ENCODE data around the gene WDR90.
"Not testable (repeated sequence)": the region's sequence is repeated elsewhere in the genome, so short reads cannot be mapped to it uniquely, and the experiment has no call there.

WDR90 gene

GRCh38 chr16:685967-686366 is 36.8 kb downstream of the WDR90 start:
- no peak for FAIRE-seq
- DNase-seq (ENCODE audit: low spot score): peak; percentile 39

DNA sequence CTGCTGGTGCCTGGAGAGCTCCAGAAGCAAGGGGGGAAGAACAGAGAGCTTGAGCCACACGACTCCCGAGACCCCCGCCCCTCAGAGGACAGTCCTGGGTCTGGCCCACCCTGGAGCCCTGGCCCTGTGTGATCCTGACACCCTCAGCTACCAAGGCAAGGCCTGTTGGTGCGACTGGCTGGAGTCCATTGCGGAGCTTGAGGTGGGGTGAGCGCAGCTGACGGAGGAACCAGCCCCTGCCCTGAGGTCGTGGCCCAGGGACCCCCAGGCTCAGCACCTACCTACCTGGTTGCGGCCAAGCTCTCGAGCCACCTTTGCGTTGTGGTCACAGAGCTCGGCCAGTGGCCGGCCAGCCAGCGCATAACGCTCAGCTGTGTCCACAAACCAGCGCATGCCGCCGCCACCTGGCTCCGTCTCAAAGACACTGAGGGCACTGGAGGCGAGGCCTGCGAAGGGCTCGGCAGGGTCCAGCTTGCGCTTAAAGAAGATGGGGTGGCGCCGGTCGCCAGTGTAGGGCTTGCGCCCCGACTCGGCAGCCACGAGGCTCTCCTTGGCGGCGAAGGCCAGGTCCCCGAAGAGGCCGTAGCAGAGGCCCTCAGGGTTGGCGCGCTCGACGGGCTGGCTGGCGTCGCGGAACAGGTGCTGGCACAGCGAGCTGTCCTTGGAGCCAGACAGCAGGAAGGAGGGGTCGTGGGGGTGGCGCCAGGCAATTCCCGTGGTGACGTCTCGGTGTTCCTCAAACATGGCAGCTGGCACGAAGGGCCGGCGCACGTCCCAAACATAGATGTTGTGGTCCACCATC is 37.5 kb downstream of the WDR90 start:
- DNase-seq (ENCODE audit: low spot score) (no peak), FAIRE-seq (no peak)

DNA sequence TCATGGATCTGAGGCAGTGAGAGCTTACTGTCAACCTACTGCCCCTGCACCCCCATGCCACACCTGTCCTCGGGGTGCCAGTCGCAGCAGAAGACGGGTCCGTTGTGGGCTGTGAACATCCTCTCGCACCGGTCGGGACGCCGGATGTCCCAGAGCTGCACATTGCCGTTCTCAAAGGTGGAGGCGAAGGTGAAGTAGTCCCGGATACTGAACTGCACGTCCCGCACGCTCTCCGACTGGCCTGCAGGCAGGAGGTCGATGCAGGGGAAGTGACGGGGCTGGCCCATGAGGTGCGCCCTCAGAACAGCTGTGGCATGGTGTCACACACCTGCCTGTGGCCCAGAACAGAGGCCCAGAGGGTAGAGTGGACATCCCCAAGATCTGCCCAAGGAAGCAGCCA is 38.3 kb downstream of the WDR90 start:
- no peak for FAIRE-seq

DNA sequence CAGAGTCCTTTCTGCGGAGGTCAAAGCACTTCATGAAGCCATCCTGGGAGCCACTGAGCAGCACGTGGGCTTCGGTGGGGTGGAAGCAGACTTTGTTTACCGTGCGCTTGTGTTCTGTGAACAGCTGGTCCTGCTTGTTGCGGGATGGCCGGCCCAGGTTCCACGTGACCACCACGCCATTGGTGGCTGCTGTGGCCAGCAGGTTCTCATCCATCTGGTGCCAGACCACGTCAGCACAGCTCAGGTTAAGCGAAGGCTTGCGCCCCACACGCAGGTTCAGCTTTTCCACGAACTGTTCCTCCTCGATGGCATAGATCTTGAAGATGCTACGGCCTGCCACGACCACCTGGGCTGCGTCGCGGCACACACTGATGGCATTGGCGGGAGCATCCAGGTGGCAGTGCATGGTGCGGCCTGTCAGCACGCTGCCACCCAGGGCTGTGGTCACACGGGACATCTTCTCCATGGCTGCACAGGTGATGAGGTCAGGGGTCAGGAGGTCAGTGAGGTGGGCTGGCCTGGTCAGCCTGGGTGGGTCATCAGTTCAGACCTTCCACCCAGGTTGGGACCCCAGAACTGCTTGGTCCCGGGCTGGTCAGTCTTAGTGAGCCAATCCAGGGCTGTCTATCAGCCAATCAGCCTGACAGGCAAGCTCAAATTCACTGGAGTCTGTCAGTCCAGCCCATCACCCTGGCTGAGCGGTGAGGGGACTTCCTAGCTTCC is 40.2 kb downstream of the WDR90 start:
- FAIRE-seq (no peak), DNase-seq (ENCODE audit: low spot score) (no peak)

More for the DNA sequence above, 38.3 kb downstream of the WDR90 start:
- DNase-seq (ENCODE audit: low spot score): no peak

DNA sequence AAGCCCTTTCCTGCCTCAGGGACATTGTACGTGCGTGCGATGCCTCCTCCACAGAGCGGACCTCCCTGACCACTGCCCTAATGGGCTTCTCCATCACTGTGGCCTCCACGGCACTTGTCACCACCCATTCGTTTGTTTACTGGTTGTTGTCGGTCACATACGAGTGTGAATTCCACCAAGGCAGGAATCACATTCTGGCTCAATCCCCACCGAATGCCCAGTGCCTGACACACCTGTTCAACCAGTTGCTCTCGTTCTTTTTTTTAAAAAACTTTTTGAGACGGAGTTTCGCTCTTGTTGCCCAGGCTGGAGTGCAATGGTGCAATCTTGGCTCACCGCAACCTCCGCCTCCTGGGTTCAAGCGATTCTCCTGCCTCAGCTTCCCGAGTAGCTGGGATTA is 42.1 kb downstream of the WDR90 start:
- not testable (repeated sequence) for DNase-seq (ENCODE audit: low spot score); FAIRE-seq

DNA sequence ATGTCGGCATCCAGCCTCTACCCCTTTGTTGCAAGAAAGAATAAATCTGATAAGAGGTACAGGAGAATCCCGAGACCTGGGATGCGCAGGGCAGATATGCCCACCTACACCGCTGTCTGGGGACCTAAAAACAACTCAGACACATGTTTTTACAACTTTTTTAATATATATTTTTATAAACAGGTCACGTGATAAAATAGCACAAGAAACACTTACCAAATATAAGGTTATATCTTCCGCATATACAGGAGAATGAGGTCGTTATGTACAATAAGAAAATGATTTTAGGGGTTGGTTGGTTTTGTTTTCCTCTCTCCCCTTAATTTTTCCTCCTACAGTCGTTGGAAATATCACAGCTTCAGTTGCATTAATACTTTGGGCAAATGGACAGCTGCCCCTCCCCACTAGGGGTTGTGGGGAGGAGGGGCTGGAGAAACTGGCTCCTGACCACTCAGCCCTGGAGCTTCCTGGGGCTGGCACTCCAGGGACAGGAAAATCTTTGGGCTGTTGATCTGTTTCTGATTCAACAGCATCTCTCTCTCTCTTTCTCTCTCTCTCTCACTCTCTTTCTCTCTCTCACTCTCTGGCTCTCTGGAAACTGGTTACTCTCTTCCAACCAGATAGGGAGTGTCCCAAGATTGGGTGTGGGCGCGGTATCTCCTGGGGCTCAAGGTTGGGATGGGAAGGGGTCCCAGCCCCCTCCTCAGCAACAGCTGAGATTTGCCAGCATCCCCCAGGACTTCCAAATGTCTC is 43.4 kb downstream of the WDR90 start:
- DNase-seq (ENCODE audit: low spot score): no peak
- no peak for FAIRE-seq

DNA sequence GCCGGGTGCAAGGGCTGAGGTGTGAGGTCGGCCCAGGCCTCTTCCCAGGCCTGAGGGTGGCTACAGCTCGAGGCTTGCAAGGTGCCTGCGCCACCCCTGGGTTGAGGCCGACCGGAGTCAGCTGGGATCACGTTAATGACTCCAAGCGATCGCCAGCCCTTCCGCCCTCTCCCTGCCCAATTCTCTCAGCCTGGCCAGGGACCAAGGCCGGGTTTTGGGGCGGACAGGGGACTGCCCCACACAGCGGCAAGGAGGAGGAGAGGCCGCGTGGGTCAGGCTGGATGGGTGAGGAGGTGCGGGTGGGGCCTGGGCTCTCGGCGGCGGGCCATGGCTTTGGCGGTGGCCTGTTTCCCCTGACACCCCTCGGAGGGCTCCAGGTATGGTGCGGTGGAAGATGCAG is 44.2 kb downstream of the WDR90 start:
- FAIRE-seq (no peak), DNase-seq (ENCODE audit: low spot score) (no peak)

DNA sequence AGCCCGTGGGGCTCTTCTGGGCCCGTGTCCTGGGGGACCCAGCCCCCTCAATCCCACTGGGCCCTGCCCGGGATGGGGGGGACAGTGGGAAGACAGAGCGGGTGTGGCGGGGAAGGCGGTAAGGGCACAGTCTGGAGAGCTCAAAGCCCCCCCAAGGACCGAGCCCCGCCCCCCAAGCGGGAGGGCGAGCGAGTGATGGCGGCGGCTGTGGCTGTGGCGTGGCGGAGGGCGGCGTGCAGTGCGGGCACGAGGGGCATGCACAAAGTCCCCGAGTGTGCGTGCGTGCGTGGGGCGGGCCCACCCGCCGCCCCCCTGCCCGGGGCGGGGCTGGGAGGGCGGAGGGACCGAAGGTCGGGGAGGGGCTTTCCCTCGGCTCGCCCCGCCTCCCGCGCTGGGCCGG is 44.6 kb downstream of the WDR90 start:
- no peak for FAIRE-seq

GRCh38 chr16:694187-694862 is 45.2 kb downstream of the WDR90 start:
- no peak for FAIRE-seq
- DNase-seq (ENCODE audit: low spot score): no peak

More for the DNA sequence above, 44.6 kb downstream of the WDR90 start:
- DNase-seq (ENCODE audit: low spot score): no peak

GRCh38 chr16:694863-695354 is 45.7 kb downstream of the WDR90 start:
- no peak for DNase-seq (ENCODE audit: low spot score)
- no peak for FAIRE-seq

GRCh38 chr16:695355-696089 is 46.4 kb downstream of the WDR90 start:
- FAIRE-seq (no peak), DNase-seq (ENCODE audit: low spot score) (no peak)

GRCh38 chr16:698911-699671 is 49.9 kb downstream of the WDR90 start:
- no peak for DNase-seq (ENCODE audit: low spot score)
- FAIRE-seq: no peak

DNA sequence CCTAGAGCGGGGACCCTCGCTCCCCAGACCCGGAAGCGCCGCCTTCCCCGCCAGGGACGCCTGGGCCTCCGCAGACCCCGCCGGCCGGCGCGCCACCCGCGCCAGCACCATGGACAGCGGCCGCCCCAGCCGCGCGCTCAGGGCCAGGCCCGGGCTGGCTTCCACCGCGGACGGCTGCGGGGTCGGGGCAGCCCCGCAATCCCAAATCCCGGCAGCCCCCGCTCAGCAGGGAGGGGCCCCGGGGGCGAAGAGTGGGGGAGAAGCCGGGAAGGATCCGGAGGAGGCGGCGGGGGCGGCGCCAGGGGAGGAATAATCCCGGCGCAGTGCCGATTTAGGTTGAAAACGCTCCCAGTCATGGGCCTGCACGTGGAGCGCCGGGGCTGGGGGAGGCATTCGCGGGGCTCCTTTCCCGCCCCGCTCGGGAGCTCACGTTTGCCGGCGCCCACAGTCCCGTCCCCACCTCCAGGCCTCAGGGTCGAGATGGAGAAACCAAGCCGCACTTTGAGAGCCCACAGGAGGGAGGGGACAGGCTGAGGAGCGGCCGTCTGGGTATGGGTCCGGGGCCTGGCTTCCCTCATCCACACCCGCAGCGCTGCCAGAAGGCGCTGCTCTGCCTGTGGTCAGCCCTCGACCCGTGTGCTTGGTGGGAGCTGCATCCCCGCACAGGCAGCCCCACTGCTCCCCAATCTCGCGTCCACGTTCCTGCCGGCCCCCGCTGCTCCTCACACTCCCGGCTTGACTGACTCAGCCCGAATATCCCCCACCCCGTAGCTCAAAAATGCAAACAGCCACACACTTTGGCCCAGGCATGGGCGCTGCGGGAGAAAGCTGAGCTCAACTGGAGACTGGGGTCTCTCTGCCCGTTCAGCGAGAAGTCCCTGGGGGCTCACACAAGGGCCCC is 51.8 kb downstream of the WDR90 start:
- DNase-seq (ENCODE audit: low spot score) (no peak), FAIRE-seq (no peak)

DNA sequence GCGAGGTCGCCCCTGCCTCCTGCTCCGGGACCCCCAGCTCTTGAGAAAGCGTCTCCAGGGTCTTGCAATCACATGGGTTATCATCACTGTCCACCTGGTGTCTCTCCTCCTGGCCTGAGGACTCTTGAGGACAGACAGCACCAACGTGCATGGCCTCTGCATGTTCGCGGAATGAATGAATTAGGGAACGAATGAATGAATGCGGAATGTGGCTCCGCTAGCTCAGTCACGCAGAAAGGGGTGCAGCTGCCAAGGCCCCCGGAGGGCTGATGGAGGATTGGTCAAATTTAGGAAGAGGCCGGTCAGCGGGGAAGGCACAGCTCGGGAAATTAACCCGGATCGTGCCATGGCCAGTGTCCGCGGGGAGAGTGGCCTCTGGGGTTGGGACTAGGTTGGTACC is 53.2 kb downstream of the WDR90 start:
- no peak for FAIRE-seq
- no peak for DNase-seq (ENCODE audit: low spot score)

DNA sequence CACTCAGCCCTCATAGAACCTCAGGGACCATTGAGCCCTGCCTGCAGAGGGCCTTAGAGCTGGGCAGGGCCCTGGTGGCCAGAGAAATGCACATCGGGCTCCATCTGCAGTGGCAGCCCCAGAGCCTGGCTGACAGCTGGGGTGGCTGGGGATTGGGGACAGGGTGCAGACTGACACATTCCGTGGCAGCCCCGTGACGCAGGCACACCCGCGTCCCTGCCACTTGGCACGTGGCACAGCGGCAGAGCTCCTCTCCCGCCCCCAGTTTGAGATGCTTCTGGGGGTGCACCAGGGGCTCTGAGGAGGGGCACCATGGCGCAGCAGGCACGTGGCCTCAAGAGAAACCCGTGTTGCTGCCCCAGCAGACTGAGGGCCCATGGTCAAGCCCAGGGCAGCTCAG is 54.2 kb downstream of the WDR90 start:
- no peak for FAIRE-seq

GRCh38 chr16:704047-704446 is 54.9 kb downstream of the WDR90 start:
- no peak for DNase-seq (ENCODE audit: low spot score)
- no peak for FAIRE-seq

More for the DNA sequence above, 54.2 kb downstream of the WDR90 start:
- no peak for DNase-seq (ENCODE audit: low spot score)

DNA sequence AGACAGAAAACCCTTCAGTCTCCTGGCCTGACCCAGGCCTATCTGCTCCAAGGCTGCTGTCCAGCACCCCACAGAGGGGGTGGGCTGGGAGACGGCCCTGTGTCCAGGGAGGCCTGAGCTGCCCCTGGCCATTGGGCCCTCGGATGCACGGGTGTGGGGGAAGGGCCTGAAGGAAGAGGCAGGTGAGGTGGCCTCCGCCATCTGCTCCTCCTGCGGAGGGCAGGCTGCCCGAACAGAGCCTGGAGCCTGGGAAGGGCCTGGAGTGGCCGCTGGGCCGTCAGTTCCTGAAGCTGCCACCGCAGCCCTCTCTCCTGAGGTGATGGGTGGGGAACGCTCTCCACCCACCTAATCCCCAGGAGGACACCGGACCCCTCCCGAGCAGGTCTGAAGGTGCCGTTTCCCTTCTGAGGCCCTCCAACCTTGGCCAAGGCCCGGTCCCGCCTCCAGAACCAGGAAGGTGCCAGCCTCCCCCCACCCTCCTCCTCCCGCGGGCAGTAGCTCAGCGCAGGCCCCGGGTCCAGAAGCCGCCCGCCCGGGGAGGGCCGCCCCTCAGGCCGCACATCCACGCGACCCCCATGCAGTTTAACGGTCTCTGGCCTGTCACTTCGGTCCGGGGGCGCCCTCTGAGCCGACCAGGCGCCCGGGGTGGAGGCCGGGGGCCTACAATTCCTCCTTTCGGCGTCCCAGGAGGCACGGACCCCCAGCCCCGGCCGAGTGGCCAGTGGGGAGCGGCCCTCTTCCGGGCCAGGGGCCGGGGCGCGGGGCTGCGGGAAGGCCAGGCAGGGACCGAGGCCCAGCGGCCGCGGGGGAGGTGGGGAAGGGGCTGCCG is 55.6 kb downstream of the WDR90 start:
- FAIRE-seq (no peak), DNase-seq (ENCODE audit: low spot score) (no peak)

Measured in RCC 7860 (cell line).